Progenitor cell of endocrine pancreas (in vitro differentiated cells): ENCODE results near the gene NOP9. TPM values are rescaled to one million over a fixed set of nuclear protein-coding genes. Genes with fewer than 3 reads are reported as not detected.

Experiments used
- DNase-seq: peaks from one replicate; pipeline ENCODE4 v3.0.0; 2021; ENCODE audit warnings: low spot score; ENCODE audit not compliant: unreplicated experiment
- H3K27ac Mint-ChIP-seq: 2 replicates; pipeline ENCODE4 v1.8.0; 2021; ENCODE audit warnings: mild to moderate bottlenecking, moderate library complexity, mixed read lengths
- H3K27me3 Mint-ChIP-seq: 2 replicates; pipeline ENCODE4 v1.8.0; 2021; ENCODE audit warnings: mixed read lengths
- H3K36me3 Mint-ChIP-seq: 2 replicates; pipeline ENCODE4 v1.8.0; 2022; ENCODE audit warnings: mixed read lengths; ENCODE audit not compliant: insufficient read depth
- H3K4me1 Mint-ChIP-seq: 2 replicates; pipeline ENCODE4 v1.8.0; 2021; ENCODE audit warnings: low read depth, mixed read lengths
- H3K4me3 Mint-ChIP-seq: 2 replicates; pipeline ENCODE4 v1.8.0; 2021; ENCODE audit warnings: low read depth, mild to moderate bottlenecking, moderate library complexity, mixed read lengths
- H3K9me3 Mint-ChIP-seq: 2 replicates; pipeline ENCODE4 v1.8.0; 2021; ENCODE audit warnings: low read depth, mixed read lengths
- total RNA-seq: library from RNA; stranded (reverse); gene quantifications from 2 replicates; pipeline ENCODE4 v1.2.1, GENCODE V29; 2021
- TF ChIP-seq, protein P1 (sequence below): fragments of 200-600 bp; sonication (generic); IDR thresholded peaks from one replicate; pipeline ENCODE4 v1.5.0; 2021; ENCODE audit warnings: antibody characterized with exemption, mild to moderate bottlenecking; ENCODE audit not compliant: unreplicated experiment

The NOP9 gene
- total RNA-seq, 1 donor from 2014 or later = 32.6 TPM

- no peak for DNase-seq
- Mint-ChIP-seq H3K4me3 (no peak overlapping the region), H3K36me3 (no peaks in the 10 kb centered on the region), H3K27me3 (no peaks in the 10 kb centered on the region), H3K9me3 (no peaks in the 10 kb centered on the region), H3K27ac (peak overlapping the region; percentile 6), H3K4me1 (peaks cover 5% of the 10 kb centered on the region)
- TF ChIP-seq, protein P1, sequence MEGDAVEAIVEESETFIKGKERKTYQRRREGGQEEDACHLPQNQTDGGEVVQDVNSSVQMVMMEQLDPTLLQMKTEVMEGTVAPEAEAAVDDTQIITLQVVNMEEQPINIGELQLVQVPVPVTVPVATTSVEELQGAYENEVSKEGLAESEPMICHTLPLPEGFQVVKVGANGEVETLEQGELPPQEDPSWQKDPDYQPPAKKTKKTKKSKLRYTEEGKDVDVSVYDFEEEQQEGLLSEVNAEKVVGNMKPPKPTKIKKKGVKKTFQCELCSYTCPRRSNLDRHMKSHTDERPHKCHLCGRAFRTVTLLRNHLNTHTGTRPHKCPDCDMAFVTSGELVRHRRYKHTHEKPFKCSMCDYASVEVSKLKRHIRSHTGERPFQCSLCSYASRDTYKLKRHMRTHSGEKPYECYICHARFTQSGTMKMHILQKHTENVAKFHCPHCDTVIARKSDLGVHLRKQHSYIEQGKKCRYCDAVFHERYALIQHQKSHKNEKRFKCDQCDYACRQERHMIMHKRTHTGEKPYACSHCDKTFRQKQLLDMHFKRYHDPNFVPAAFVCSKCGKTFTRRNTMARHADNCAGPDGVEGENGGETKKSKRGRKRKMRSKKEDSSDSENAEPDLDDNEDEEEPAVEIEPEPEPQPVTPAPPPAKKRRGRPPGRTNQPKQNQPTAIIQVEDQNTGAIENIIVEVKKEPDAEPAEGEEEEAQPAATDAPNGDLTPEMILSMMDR = no peak
These were observed 22.6 kb upstream of the NOP9 start for GRCh38 chr14:24277071-24277470.

DNA sequence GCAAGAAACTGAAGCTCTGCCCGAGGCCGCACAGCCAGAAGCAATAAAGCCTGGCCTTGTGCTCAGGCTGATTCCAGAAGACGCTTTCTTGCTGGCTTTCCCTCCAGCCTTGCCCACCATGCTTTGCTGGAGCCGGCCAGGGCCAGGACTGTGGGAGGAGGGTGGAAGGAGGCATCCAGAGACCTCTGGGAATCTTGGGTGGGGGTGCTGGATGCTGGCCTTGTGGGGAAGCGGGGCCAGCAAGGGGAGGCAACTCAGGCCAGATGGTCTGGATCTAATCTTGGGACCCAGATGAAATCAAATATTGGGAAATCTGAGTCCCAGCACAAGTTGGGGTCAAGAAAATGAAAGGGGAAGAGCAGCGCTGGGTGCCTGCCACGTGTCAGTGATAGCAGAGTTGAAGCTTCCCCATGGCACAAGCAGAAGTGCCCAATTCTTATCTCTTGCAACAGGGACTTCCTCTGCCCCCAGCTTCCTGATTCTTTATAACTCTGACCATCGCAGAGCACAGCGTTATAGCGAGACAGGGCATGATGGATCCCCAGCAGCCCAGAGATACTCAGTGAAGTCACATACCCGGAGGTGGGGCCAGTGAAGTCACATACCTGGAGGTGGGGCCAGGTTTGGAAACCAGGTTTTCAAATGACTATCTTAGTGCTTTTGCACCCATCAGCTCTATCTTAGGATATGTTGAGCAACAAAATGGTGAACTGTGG, 21.9 kb upstream of the NOP9 start:
- Mint-ChIP-seq H3K36me3 (no peaks in the 10 kb centered on the region), H3K27ac (no peak overlapping the region), H3K4me3 (no peak overlapping the region), H3K9me3 (no peaks in the 10 kb centered on the region), H3K27me3 (no peaks in the 10 kb centered on the region), H3K4me1 (peaks cover 2% of the 10 kb centered on the region)
- TF ChIP-seq, protein P1 = no peak
- DNase-seq = no peak

DNA sequence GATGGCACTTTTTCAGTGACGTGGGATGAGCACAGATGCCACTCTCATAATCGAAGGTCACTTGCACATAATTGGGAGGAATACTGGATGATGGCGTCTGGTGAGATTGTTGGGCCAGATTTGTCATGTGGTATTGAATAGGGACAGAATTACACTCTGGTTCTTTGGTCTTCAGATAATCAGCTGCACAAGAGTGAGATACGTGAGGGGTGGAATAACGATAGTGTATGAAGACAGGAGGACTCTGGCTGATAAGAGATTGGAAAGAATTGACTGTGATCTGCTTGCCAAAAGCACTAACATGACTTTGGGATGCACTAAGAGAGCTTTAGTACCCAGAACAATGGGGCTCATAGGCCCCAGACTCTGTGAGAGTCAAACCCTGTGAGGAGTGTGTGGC, 21.2 kb upstream of the NOP9 start:
- TF ChIP-seq, protein P1 = no peak
- no peaks in the 10 kb centered on the region for H3K9me3 Mint-ChIP-seq

GRCh38 chr14:24279301-24280186, 20.1 kb upstream of the NOP9 start:
- H3K27me3 Mint-ChIP-seq = no peaks in the 10 kb centered on the region
- no peaks in the 10 kb centered on the region for H3K36me3 Mint-ChIP-seq
- TF ChIP-seq, protein P1 = no peak
- no peak overlapping the region for H3K27ac Mint-ChIP-seq
- H3K9me3 Mint-ChIP-seq = no peaks in the 10 kb centered on the region
- no peaks in the 10 kb centered on the region for H3K4me1 Mint-ChIP-seq
- no peak overlapping the region for H3K4me3 Mint-ChIP-seq
- DNase-seq = no peak

More for the DNA sequence above, 21.2 kb upstream of the NOP9 start:
- Mint-ChIP-seq H3K27ac (no peak overlapping the region), H3K36me3 (no peaks in the 10 kb centered on the region), H3K4me3 (no peak overlapping the region), H3K4me1 (peaks cover under 1% of the 10 kb centered on the region), H3K27me3 (no peaks in the 10 kb centered on the region)
- no peak for DNase-seq

- TF ChIP-seq, protein P1 = no peak
- DNase-seq = no peak
- no peak overlapping the region for H3K4me3 Mint-ChIP-seq
- H3K4me1 Mint-ChIP-seq = no peaks in the 10 kb centered on the region
- H3K9me3 Mint-ChIP-seq = no peaks in the 10 kb centered on the region
- no peaks in the 10 kb centered on the region for H3K27me3 Mint-ChIP-seq
- H3K27ac Mint-ChIP-seq = no peak overlapping the region
- no peaks in the 10 kb centered on the region for H3K36me3 Mint-ChIP-seq
These were observed 18.7 kb upstream of the NOP9 start for GRCh38 chr14:24280797-24281460.
